Calu3 (cell line): Measurements from ENCODE around the gene RDH16. TPM values are rescaled to one million over a fixed set of nuclear protein-coding genes. Genes with fewer than 3 reads are reported as not detected.

Source experiments
- BruUV-seq: library from RNA; stranded (reverse); fragments of 400-500 nt; replicated peaks from 2 replicates; lab custom pipeline; 2021; lab: Mats Ljungman, UMichigan
- CTCF ChIA-PET: fragments of 300-600 bp; sonication (Branson Sonifier 250); formaldehyde crosslinking; loops from one replicate; lab custom pipeline; 2022; ENCODE audit warnings: antibody characterized with exemption; lab: Charles Lee
- DNase-seq: peaks from one replicate; pipeline ENCODE4 v3.0.0; 2022
- H3K27ac Mint-ChIP-seq: one replicate; pipeline ENCODE4 v1.8.0; 2022; ENCODE audit warnings: mixed read lengths; ENCODE audit not compliant: unreplicated experiment
- H3K27me3 Mint-ChIP-seq: one replicate; pipeline ENCODE4 v1.8.0; 2022; ENCODE audit warnings: mixed read lengths; ENCODE audit not compliant: unreplicated experiment
- H3K36me3 Mint-ChIP-seq: one replicate; pipeline ENCODE4 v1.8.0; 2022; ENCODE audit warnings: mild to moderate bottlenecking, moderate library complexity, mixed read lengths; ENCODE audit not compliant: insufficient read depth, unreplicated experiment
- H3K4me1 Mint-ChIP-seq: one replicate; pipeline ENCODE4 v1.8.0; 2022; ENCODE audit warnings: mild to moderate bottlenecking, low read depth, mixed read lengths; ENCODE audit not compliant: unreplicated experiment
- H3K4me3 Mint-ChIP-seq: one replicate; pipeline ENCODE4 v1.8.0; 2022; ENCODE audit warnings: mild to moderate bottlenecking, low read depth, moderate library complexity, mixed read lengths; ENCODE audit not compliant: unreplicated experiment
- H3K9me3 Mint-ChIP-seq: one replicate; pipeline ENCODE4 v1.8.0; 2022; ENCODE audit warnings: low read depth, mixed read lengths; ENCODE audit not compliant: unreplicated experiment
- CTCF ChIP-seq: fragments of 200-600 bp; IDR thresholded peaks from one replicate; pipeline ENCODE4 v1.8.0; 2022; ENCODE audit warnings: antibody characterized with exemption; ENCODE audit not compliant: unreplicated experiment
- intact Hi-C: fragments of 100-400 bp; cut with micrococcal nuclease; formaldehyde crosslinking; loops from one replicate; pipeline ENCODE4 v1.10.0; 2022; ENCODE audit not compliant: unreplicated experiment
- total RNA-seq: library from RNA; stranded (reverse); gene quantifications from 2 replicates; pipeline ENCODE4 v1.2.3, GENCODE V29; 2022

The RDH16 gene
- total RNA-seq, 1 experiment from 2014 or later: 0.28 TPM

GRCh38 chr12:56903374-56903773 is 54.0 kb downstream of the RDH16 start:
- intact Hi-C loops: no loop called here
- no peaks in the 10 kb centered on the region for H3K4me1 Mint-ChIP-seq
- CTCF ChIA-PET: no interaction called here
- peaks cover 8% of the 10 kb centered on the region for H3K9me3 Mint-ChIP-seq
- no TSS peak for BruUV-seq
- H3K36me3 Mint-ChIP-seq: peaks cover 3% of the 10 kb centered on the region
- TF ChIP-seq CTCF: no peak
- H3K27me3 Mint-ChIP-seq: peaks cover 27% of the 10 kb centered on the region
- no peak overlapping the region for H3K4me3 Mint-ChIP-seq
- DNase-seq: no peak
- no peak overlapping the region for H3K27ac Mint-ChIP-seq

Other genes with a start within 250 kb of the RDH16 start
- 771 and 835 TPM in 2 replicates for gene NACA, start 232.3 kb downstream of the RDH16 start, total RNA-seq
- gene PRIM1, start 205.3 kb downstream of the RDH16 start, total RNA-seq: 35.3 and 39.7 TPM in 2 replicates
- 0.26 and 0.56 TPM in 2 replicates for gene HSD17B6, start 194.3 kb downstream of the RDH16 start, total RNA-seq
- gene SDR9C7, start 23.2 kb downstream of the RDH16 start, total RNA-seq: not detected in 2 replicates
- 10.8 and 11.0 TPM in 2 replicates for gene ZBTB39, start 48.9 kb upstream of the RDH16 start, total RNA-seq
- not detected in 2 replicates for gene TAC3, start 58.9 kb upstream of the RDH16 start, total RNA-seq
- gene MYO1A, start 92.5 kb upstream of the RDH16 start, total RNA-seq: 0.31 and 1.5 TPM in 2 replicates
- 60.4 and 63.2 TPM in 2 replicates for gene NEMP1, start 121.2 kb upstream of the RDH16 start, total RNA-seq
- gene NAB2, start 131.5 kb upstream of the RDH16 start, total RNA-seq: 21.3 and 25.6 TPM in 2 replicates
- 213 and 243 TPM in 2 replicates for gene STAT6, start 153.8 kb upstream of the RDH16 start, total RNA-seq
- gene LRP1, start 170.9 kb upstream of the RDH16 start, total RNA-seq: 12.4 and 16.6 TPM in 2 replicates
- not detected in 2 replicates for gene LRP1-AS, start 190.0 kb upstream of the RDH16 start, total RNA-seq